WTC11 (cell line): ENCODE measurements around the gene DFFB. TPM values are rescaled to one million over a fixed set of nuclear protein-coding genes. Genes with fewer than 3 reads are reported as not detected.

Source experiments
- ATAC-seq: fragments of 200-7000 bp; cut with Tn5 transposase; 2 replicates; pipeline ENCODE4 v1.10.0; 2021; ENCODE audit warnings: mild to moderate bottlenecking, moderate library complexity
- CTCF ChIA-PET: fragments of 300-600 bp; sonication (Branson Sonifier 250); formaldehyde crosslinking; loops from one replicate; lab custom pipeline; 2021; ENCODE audit warnings: antibody characterized with exemption; lab: Charles Lee
- POLR2A ChIA-PET: fragments of 350-600 bp; sonication (Branson Sonifier 250); formaldehyde crosslinking; loops from one replicate; lab custom pipeline; 2021; ENCODE audit warnings: antibody characterized with exemption; lab: Charles Lee
- DNase-seq: peaks from one replicate; pipeline ENCODE4 v3.0.0; 2021; ENCODE audit warnings: low spot score
- H3K27ac Mint-ChIP-seq: 2 replicates; pipeline ENCODE4 v1.8.0; 2021; ENCODE audit warnings: mixed read lengths
- H3K27me3 Mint-ChIP-seq: 2 replicates; pipeline ENCODE4 v1.8.0; 2021; ENCODE audit warnings: low read depth, mild to moderate bottlenecking, moderate library complexity, mixed read lengths
- H3K36me3 Mint-ChIP-seq: 2 replicates; pipeline ENCODE4 v1.8.0; 2021; ENCODE audit warnings: mixed read lengths
- H3K4me1 Mint-ChIP-seq: 2 replicates; pipeline ENCODE4 v1.8.0; 2022; ENCODE audit warnings: mixed read lengths
- H3K4me3 Mint-ChIP-seq: 2 replicates; pipeline ENCODE4 v1.8.0; 2021; ENCODE audit warnings: mild to moderate bottlenecking, moderate library complexity, mixed read lengths
- H3K9me3 Mint-ChIP-seq: 2 replicates; pipeline ENCODE4 v1.8.0; 2021; ENCODE audit warnings: mixed read lengths
- ELF4 ChIP-seq: sonication (generic); formaldehyde crosslinking; IDR thresholded peaks from 2 replicates; pipeline ENCODE4 v1.8.1; 2022; ENCODE audit warnings: low read depth, mild to moderate bottlenecking, moderate library complexity, missing genetic modification reagents
- EMX1 ChIP-seq: fragments of 250-450 bp; sonication (Bioruptor Pico); IDR thresholded peaks from 2 replicates; pipeline ENCODE4 v1.8.0; 2021; ENCODE audit warnings: mild to moderate bottlenecking
- ETV6 ChIP-seq: sonication (generic); formaldehyde crosslinking; IDR thresholded peaks from 2 replicates; pipeline ENCODE4 v1.8.1; 2022; ENCODE audit warnings: mild to moderate bottlenecking, missing genetic modification reagents
- JAZF1 ChIP-seq: fragments of 250-450 bp; sonication (Bioruptor Pico); IDR thresholded peaks from 2 replicates; pipeline ENCODE4 v1.9.0; 2021; ENCODE audit warnings: moderate library complexity, mild to moderate bottlenecking, inconsistent platforms
- NFATC4 ChIP-seq: fragments of 250-450 bp; sonication (Bioruptor Pico); IDR thresholded peaks from 2 replicates; pipeline ENCODE4 v1.9.0; 2021; ENCODE audit warnings: mild to moderate bottlenecking
- NFYB ChIP-seq: sonication (generic); formaldehyde crosslinking; conservative IDR thresholded peaks from 2 replicates; pipeline ENCODE4 v1.8.0; 2022; ENCODE audit warnings: low read depth, missing genetic modification reagents
- SMAD3 ChIP-seq: sonication (generic); formaldehyde crosslinking; IDR thresholded peaks from 2 replicates; pipeline ENCODE4 v1.8.0; 2022; ENCODE audit warnings: missing genetic modification reagents, mild to moderate bottlenecking, borderline replicate concordance
- SMAD4 ChIP-seq: sonication (generic); formaldehyde crosslinking; IDR thresholded peaks from 2 replicates; pipeline ENCODE4 v1.8.0; 2022; ENCODE audit warnings: mild to moderate bottlenecking, missing genetic modification reagents
- TEAD1 ChIP-seq: sonication (generic); formaldehyde crosslinking; IDR thresholded peaks from 2 replicates; pipeline ENCODE4 v1.8.0; 2022; ENCODE audit warnings: mild to moderate bottlenecking, missing genetic modification reagents
- TEAD4 ChIP-seq: sonication (generic); formaldehyde crosslinking; IDR thresholded peaks from 2 replicates; pipeline ENCODE4 v1.8.0; 2022; ENCODE audit warnings: mild to moderate bottlenecking, missing genetic modification reagents
- ZNF232 ChIP-seq: sonication (generic); formaldehyde crosslinking; IDR thresholded peaks from 2 replicates; pipeline ENCODE4 v1.8.0; 2022; ENCODE audit warnings: mild to moderate bottlenecking, missing genetic modification reagents
- ZNF317 ChIP-seq: sonication (generic); formaldehyde crosslinking; IDR thresholded peaks from 2 replicates; pipeline ENCODE4 v1.8.1; 2023; ENCODE audit warnings: low read depth, mild to moderate bottlenecking, moderate library complexity, missing genetic modification reagents, borderline replicate concordance
- ZNF423 ChIP-seq: fragments of 250-450 bp; sonication (Bioruptor Pico); IDR thresholded peaks from 2 replicates; pipeline ENCODE4 v2.1.2; 2022; ENCODE audit warnings: mild to moderate bottlenecking, moderate library complexity
- ZNF671 ChIP-seq: fragments of 250-450 bp; sonication (Bioruptor Pico); IDR thresholded peaks from 2 replicates; pipeline ENCODE4 v1.8.0; 2021; ENCODE audit warnings: mild to moderate bottlenecking
- total RNA-seq: library from RNA; stranded (reverse); gene quantifications from 3 replicates; pipeline ENCODE4 v1.2.3, GENCODE V29; 2021
- TF ChIP-seq, protein P1 (sequence below): sonication (generic); formaldehyde crosslinking; IDR thresholded peaks from 2 replicates; pipeline ENCODE4 v1.8.1; 2022; ENCODE audit warnings: missing genetic modification reagents, borderline replicate concordance
- TF ChIP-seq, protein P2 (sequence below): sonication (generic); formaldehyde crosslinking; IDR thresholded peaks from 2 replicates; pipeline ENCODE4 v1.8.1; 2023; ENCODE audit warnings: mild to moderate bottlenecking, missing genetic modification reagents
- TF ChIP-seq, protein P3 (sequence below): fragments of 250-450 bp; sonication (Bioruptor Pico); IDR thresholded peaks from 2 replicates; pipeline ENCODE4 v1.9.0; 2021; ENCODE audit warnings: mild to moderate bottlenecking
- TF ChIP-seq, protein P4 (sequence below): fragments of 250-450 bp; sonication (Bioruptor Pico); IDR thresholded peaks from 2 replicates; pipeline ENCODE4 v2.1.2; 2022; ENCODE audit warnings: mild to moderate bottlenecking, moderate library complexity
- TF ChIP-seq, protein P5 (sequence below): sonication (generic); formaldehyde crosslinking; IDR thresholded peaks from 2 replicates; pipeline ENCODE4 v1.8.0; 2022; ENCODE audit warnings: missing genetic modification reagents

Gene DFFB
- total RNA-seq, 1 experiment from 2014 or later: 9.2 TPM

DNA sequence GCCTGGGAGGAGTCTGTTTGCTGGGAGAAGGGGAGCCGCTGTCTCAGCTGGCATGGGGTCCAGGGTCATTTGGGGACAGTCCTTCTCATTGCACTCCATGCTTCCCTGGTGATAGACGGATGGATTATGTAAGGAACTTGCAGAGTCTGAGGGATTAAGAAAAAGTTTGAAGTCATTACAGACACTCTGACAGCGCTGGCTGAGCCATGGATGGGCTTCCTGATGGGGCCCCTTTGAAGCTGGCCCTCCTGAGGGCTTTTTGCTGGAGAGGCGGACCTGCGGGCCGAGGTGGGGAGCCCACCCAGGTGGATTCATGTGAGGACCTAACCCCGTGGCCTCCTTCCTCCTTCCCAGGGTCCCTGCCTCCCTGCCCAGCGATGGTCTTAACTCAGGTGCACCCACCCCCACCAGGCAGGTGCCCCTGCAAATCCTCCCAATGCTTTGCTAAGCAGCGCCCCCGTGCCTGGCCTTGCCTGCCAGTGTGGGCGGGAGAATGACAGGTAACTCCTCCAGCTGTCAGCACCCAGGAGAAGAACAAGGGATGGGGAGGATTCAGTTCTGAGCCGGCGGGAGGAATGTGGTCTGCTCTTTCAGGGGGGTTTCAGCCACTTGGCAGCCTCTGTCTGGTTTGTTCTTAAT, 67.0 kb downstream of the DFFB start (continued):
- TF ChIP-seq, protein P1, sequence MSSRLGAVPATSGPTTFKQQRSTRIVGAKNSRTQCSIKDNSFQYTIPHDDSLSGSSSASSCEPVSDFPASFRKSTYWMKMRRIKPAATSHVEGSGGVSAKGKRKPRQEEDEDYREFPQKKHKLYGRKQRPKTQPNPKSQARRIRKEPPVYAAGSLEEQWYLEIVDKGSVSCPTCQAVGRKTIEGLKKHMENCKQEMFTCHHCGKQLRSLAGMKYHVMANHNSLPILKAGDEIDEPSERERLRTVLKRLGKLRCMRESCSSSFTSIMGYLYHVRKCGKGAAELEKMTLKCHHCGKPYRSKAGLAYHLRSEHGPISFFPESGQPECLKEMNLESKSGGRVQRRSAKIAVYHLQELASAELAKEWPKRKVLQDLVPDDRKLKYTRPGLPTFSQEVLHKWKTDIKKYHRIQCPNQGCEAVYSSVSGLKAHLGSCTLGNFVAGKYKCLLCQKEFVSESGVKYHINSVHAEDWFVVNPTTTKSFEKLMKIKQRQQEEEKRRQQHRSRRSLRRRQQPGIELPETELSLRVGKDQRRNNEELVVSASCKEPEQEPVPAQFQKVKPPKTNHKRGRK (CRISPR knock-in tag): no peak
- TF ChIP-seq ZNF423 (CRISPR knock-in tag): no peak
- TF ChIP-seq, protein P2, sequence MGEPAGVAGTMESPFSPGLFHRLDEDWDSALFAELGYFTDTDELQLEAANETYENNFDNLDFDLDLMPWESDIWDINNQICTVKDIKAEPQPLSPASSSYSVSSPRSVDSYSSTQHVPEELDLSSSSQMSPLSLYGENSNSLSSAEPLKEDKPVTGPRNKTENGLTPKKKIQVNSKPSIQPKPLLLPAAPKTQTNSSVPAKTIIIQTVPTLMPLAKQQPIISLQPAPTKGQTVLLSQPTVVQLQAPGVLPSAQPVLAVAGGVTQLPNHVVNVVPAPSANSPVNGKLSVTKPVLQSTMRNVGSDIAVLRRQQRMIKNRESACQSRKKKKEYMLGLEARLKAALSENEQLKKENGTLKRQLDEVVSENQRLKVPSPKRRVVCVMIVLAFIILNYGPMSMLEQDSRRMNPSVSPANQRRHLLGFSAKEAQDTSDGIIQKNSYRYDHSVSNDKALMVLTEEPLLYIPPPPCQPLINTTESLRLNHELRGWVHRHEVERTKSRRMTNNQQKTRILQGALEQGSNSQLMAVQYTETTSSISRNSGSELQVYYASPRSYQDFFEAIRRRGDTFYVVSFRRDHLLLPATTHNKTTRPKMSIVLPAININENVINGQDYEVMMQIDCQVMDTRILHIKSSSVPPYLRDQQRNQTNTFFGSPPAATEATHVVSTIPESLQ: no peak
- no peak for TF ChIP-seq TEAD4 (CRISPR knock-in tag)
- TF ChIP-seq NFATC4 (CRISPR knock-in tag): no peak
- TF ChIP-seq ZNF232 (CRISPR knock-in tag): no peak
- TF ChIP-seq, protein P3, sequence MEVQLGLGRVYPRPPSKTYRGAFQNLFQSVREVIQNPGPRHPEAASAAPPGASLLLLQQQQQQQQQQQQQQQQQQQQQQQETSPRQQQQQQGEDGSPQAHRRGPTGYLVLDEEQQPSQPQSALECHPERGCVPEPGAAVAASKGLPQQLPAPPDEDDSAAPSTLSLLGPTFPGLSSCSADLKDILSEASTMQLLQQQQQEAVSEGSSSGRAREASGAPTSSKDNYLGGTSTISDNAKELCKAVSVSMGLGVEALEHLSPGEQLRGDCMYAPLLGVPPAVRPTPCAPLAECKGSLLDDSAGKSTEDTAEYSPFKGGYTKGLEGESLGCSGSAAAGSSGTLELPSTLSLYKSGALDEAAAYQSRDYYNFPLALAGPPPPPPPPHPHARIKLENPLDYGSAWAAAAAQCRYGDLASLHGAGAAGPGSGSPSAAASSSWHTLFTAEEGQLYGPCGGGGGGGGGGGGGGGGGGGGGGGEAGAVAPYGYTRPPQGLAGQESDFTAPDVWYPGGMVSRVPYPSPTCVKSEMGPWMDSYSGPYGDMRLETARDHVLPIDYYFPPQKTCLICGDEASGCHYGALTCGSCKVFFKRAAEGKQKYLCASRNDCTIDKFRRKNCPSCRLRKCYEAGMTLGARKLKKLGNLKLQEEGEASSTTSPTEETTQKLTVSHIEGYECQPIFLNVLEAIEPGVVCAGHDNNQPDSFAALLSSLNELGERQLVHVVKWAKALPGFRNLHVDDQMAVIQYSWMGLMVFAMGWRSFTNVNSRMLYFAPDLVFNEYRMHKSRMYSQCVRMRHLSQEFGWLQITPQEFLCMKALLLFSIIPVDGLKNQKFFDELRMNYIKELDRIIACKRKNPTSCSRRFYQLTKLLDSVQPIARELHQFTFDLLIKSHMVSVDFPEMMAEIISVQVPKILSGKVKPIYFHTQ: no peak
- TF ChIP-seq SMAD3 (CRISPR knock-in tag): no peak
- TF ChIP-seq NFYB: no peak
- TF ChIP-seq, all 79 proteins: peak for 0

DNA sequence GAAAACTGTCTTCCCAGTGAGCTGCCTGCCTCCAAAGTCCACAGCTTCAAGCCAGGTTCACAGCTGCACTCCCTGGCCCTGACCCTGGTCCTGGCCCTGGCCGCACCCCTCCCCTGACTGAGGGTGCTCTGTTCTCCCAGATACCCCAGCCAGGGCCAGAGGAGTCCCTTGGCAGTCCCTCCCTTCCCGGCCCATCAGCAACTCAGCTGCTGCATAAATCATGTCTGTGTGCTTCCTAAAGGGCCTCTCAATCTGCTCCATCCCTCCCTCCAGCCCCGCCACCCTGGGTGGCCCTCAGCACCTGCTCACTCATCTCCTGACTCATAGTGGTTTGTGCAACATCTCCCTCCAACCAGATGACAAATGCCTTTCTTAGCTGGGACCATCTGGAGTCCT, 67.5 kb downstream of the DFFB start:
- peaks cover 69% of the 10 kb centered on the region for H3K36me3 Mint-ChIP-seq
- peaks cover 21% of the 10 kb centered on the region for H3K27me3 Mint-ChIP-seq
- ChIA-PET POLR2A (no interaction called here), CTCF (no interaction called here)
- DNase-seq: no peak
- ATAC-seq: no peak
- TF ChIP-seq ETV6 (no peak), ZNF671 (CRISPR knock-in tag) (no peak), ELF4 (no peak), SMAD4 (CRISPR knock-in tag) (no peak), TEAD1 (no peak), ZNF317 (CRISPR knock-in tag) (no peak), JAZF1 (CRISPR knock-in tag) (no peak), NFYB (no peak), EMX1 (CRISPR knock-in tag) (no peak)
- TF ChIP-seq, protein P3: no peak
- TF ChIP-seq, protein P4, sequence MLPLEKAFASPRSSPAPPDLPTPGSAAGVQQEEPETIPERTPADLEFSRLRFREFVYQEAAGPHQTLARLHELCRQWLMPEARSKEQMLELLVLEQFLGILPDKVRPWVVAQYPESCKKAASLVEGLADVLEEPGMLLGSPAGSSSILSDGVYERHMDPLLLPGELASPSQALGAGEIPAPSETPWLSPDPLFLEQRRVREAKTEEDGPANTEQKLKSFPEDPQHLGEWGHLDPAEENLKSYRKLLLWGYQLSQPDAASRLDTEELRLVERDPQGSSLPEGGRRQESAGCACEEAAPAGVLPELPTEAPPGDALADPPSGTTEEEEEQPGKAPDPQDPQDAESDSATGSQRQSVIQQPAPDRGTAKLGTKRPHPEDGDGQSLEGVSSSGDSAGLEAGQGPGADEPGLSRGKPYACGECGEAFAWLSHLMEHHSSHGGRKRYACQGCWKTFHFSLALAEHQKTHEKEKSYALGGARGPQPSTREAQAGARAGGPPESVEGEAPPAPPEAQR (CRISPR knock-in tag): no peak
- TF ChIP-seq, protein P5, sequence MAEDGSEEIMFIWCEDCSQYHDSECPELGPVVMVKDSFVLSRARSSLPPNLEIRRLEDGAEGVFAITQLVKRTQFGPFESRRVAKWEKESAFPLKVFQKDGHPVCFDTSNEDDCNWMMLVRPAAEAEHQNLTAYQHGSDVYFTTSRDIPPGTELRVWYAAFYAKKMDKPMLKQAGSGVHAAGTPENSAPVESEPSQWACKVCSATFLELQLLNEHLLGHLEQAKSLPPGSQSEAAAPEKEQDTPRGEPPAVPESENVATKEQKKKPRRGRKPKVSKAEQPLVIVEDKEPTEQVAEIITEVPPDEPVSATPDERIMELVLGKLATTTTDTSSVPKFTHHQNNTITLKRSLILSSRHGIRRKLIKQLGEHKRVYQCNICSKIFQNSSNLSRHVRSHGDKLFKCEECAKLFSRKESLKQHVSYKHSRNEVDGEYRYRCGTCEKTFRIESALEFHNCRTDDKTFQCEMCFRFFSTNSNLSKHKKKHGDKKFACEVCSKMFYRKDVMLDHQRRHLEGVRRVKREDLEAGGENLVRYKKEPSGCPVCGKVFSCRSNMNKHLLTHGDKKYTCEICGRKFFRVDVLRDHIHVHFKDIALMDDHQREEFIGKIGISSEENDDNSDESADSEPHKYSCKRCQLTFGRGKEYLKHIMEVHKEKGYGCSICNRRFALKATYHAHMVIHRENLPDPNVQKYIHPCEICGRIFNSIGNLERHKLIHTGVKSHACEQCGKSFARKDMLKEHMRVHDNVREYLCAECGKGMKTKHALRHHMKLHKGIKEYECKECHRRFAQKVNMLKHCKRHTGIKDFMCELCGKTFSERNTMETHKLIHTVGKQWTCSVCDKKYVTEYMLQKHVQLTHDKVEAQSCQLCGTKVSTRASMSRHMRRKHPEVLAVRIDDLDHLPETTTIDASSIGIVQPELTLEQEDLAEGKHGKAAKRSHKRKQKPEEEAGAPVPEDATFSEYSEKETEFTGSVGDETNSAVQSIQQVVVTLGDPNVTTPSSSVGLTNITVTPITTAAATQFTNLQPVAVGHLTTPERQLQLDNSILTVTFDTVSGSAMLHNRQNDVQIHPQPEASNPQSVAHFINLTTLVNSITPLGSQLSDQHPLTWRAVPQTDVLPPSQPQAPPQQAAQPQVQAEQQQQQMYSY (CRISPR knock-in tag): no peak
- peaks cover 76% of the 10 kb centered on the region for H3K9me3 Mint-ChIP-seq
- no peak overlapping the region for H3K4me3 Mint-ChIP-seq
- no peak overlapping the region for H3K27ac Mint-ChIP-seq
- no peaks in the 10 kb centered on the region for H3K4me1 Mint-ChIP-seq
